H9 (cell line): ENCODE results near the gene GSTO2. TPM values are rescaled to one million over a fixed set of nuclear protein-coding genes. Genes with fewer than 3 reads are reported as not detected.

Experiments used
- DNase-seq: peaks from one replicate; pipeline ENCODE4 v3.0.0-alpha.2; 2017
- H2AFZ ChIP-seq: one replicate; pipeline ENCODE4 v1.6.1; 2013; ENCODE audit warnings: mild to moderate bottlenecking, low read length, control low read depth, moderate library complexity
- H2AK5ac ChIP-seq: 2 replicates; pipeline ENCODE4 v1.6.1; 2013; ENCODE audit warnings: low read length, control low read depth, mixed read lengths; ENCODE audit not compliant: insufficient read length
- H2BK120ac ChIP-seq: one replicate; pipeline ENCODE4 v1.6.1; 2013; ENCODE audit warnings: low read depth, mild to moderate bottlenecking, low read length, control low read depth, inconsistent platforms; ENCODE audit not compliant: poor library complexity, severe bottlenecking
- H2BK12ac ChIP-seq: 2 replicates; pipeline ENCODE4 v1.6.1; 2013; ENCODE audit warnings: low read length, control low read depth, mixed read lengths, low read depth; ENCODE audit not compliant: insufficient read length
- H2BK15ac ChIP-seq: 2 replicates; pipeline ENCODE4 v1.6.1; 2013; ENCODE audit warnings: low read depth, low read length, control low read depth
- H2BK20ac ChIP-seq: one replicate; pipeline ENCODE4 v1.6.1; 2013; ENCODE audit warnings: low read depth, mild to moderate bottlenecking, low read length, control low read depth, inconsistent platforms; ENCODE audit not compliant: poor library complexity, severe bottlenecking
- H2BK5ac ChIP-seq: 2 replicates; pipeline ENCODE4 v1.6.1; 2013; ENCODE audit warnings: low read length, control low read depth, mixed read lengths; ENCODE audit not compliant: insufficient read length
- H3K14ac ChIP-seq: 2 replicates; pipeline ENCODE4 v1.6.1; 2013; ENCODE audit warnings: low read length, control low read depth; ENCODE audit not compliant: insufficient read depth
- H3K18ac ChIP-seq: 2 replicates; pipeline ENCODE4 v1.6.1; 2013; ENCODE audit warnings: low read depth, mild to moderate bottlenecking, mixed read lengths, low read length, control low read depth; ENCODE audit not compliant: insufficient read length
- H3K23ac ChIP-seq: 2 replicates; pipeline ENCODE4 v1.6.1; 2013; ENCODE audit warnings: low read length, control low read depth, mixed read lengths, low read depth; ENCODE audit not compliant: insufficient read length
- H3K23me2 ChIP-seq: 2 replicates; pipeline ENCODE4 v1.6.1; 2013; ENCODE audit warnings: low read depth, mild to moderate bottlenecking, mixed read lengths, low read length, control low read depth; ENCODE audit not compliant: insufficient read length, poor library complexity, severe bottlenecking
- H3K27ac ChIP-seq: 2 replicates; pipeline ENCODE4 v1.5.1; 2013; ENCODE audit warnings: low read length, control low read depth, mixed read lengths, low read depth; ENCODE audit not compliant: insufficient read length
- H3K27me3 ChIP-seq: 2 replicates; pipeline ENCODE4 v1.6.1; 2013; ENCODE audit warnings: low read length, control low read depth, inconsistent platforms; ENCODE audit not compliant: insufficient read depth
- H3K4ac ChIP-seq: 2 replicates; pipeline ENCODE4 v1.6.1; 2013; ENCODE audit warnings: low read depth, mild to moderate bottlenecking, control low read depth, inconsistent platforms, low read length, moderate library complexity
- H3K4me1 ChIP-seq: 2 replicates; pipeline ENCODE4 v1.6.1; 2013; ENCODE audit warnings: low read length, control low read depth, inconsistent platforms; ENCODE audit not compliant: insufficient read depth
- H3K4me2 ChIP-seq: 2 replicates; pipeline ENCODE4 v1.6.1; 2013; ENCODE audit warnings: low read length, control low read depth, mixed read lengths; ENCODE audit not compliant: insufficient read length, insufficient read depth
- H3K56ac ChIP-seq: 2 replicates; pipeline ENCODE4 v1.6.1; 2013; ENCODE audit warnings: low read depth, mild to moderate bottlenecking, mixed read lengths, low read length, control low read depth; ENCODE audit not compliant: insufficient read length
- H3K79me1 ChIP-seq: 2 replicates; pipeline ENCODE4 v1.6.1; 2013; ENCODE audit warnings: low read depth, mild to moderate bottlenecking, moderate library complexity, low read length, control low read depth, inconsistent platforms; ENCODE audit not compliant: insufficient read depth, poor library complexity, severe bottlenecking
- H3K79me2 ChIP-seq: 2 replicates; pipeline ENCODE4 v1.6.1; 2013; ENCODE audit warnings: low read length, control low read depth, inconsistent platforms; ENCODE audit not compliant: insufficient read depth
- H3K9ac ChIP-seq: 2 replicates; pipeline ENCODE4 v1.6.1; 2013; ENCODE audit warnings: low read length, control low read depth, mixed read lengths; ENCODE audit not compliant: insufficient read length; ENCODE audit errors: extremely low read depth
- H3K9me3 ChIP-seq: one replicate; pipeline ENCODE4 v1.6.1; 2013; ENCODE audit warnings: low read depth, low read length, inconsistent platforms; ENCODE audit not compliant: control insufficient read depth
- H3T11ph ChIP-seq: one replicate; pipeline ENCODE4 v1.6.1; 2013; ENCODE audit warnings: mild to moderate bottlenecking, low read length, control low read depth, inconsistent platforms
- H4K20me1 ChIP-seq: one replicate; pipeline ENCODE4 v1.6.1; 2013; ENCODE audit not compliant: control insufficient read depth, insufficient read length, insufficient read depth
- H4K5ac ChIP-seq: 2 replicates; pipeline ENCODE4 v1.6.1; 2013; ENCODE audit warnings: low read depth, mild to moderate bottlenecking, mixed read lengths, low read length, control low read depth; ENCODE audit not compliant: insufficient read length
- H4K8ac ChIP-seq: replicated peaks from 2 replicates; pipeline ENCODE4 v1.6.1; 2013; ENCODE audit warnings: low read length, control low read depth, mixed read lengths, low read depth; ENCODE audit not compliant: insufficient read length
- H4K91ac ChIP-seq: 2 replicates; pipeline ENCODE4 v1.6.1; 2013; ENCODE audit warnings: low read depth, mild to moderate bottlenecking, moderate library complexity, mixed read lengths, low read length, control low read depth; ENCODE audit not compliant: insufficient read length
- H3K27ac Mint-ChIP-seq, 3 experiments: 2 replicates in 2 of 3; 3 replicates in 1 of 3; pipeline ENCODE4 v1.8.0; 2020 to 2021; ENCODE audit warnings: mixed read lengths in 3 of 3, mild to moderate bottlenecking in 1 of 3, moderate library complexity in 1 of 3
- H3K27me3 Mint-ChIP-seq: 2 replicates; pipeline ENCODE4 v1.8.0; 2021; ENCODE audit warnings: low read depth, mild to moderate bottlenecking, moderate library complexity, mixed read lengths
- H3K36me3 Mint-ChIP-seq, 3 experiments: 2 replicates in 2 of 3; 3 replicates in 1 of 3; pipeline ENCODE4 v1.8.0; 2020 to 2021; ENCODE audit warnings: low read depth in 3 of 3, mixed read lengths in 3 of 3; ENCODE audit not compliant: insufficient read depth in 1 of 3
- H3K4me1 Mint-ChIP-seq, 2 experiments: 2 replicates each; pipeline ENCODE4 v1.8.0; 2020; ENCODE audit warnings: mixed read lengths in 2 of 2
- H3K4me3 Mint-ChIP-seq, 2 experiments: 2 replicates in 1 of 2; 3 replicates in 1 of 2; pipeline ENCODE4 v1.8.0; 2020 to 2021; ENCODE audit warnings: mild to moderate bottlenecking in 2 of 2, mixed read lengths in 2 of 2, moderate library complexity in 1 of 2
- H3K9me3 Mint-ChIP-seq, 2 experiments: 2 replicates in 1 of 2; 3 replicates in 1 of 2; pipeline ENCODE4 v1.8.0; 2020; ENCODE audit warnings: mild to moderate bottlenecking in 2 of 2, mixed read lengths in 2 of 2, moderate library complexity in 1 of 2
- CTCF ChIP-seq: fragments of 200-600 bp; sonication (generic); conservative IDR thresholded peaks from 3 replicates; pipeline ENCODE4 v1.8.0; 2021; ENCODE audit warnings: antibody characterized with exemption, mild to moderate bottlenecking
- WGBS: extraction: QIAGEN DNeasy Blood & Tissue Kit; methylation state at CpG from one replicate; pipeline ENCODE4 v1.1.7; 2013; ENCODE audit warnings: missing lambda C conversion rate, low lambda C conversion rate, mixed read lengths; ENCODE audit not compliant: insufficient read length; ENCODE audit errors: extremely low coverage; 5-methylcytosine and 5-hydroxymethylcytosine counted together
- total RNA-seq: library from RNA; stranded (reverse); gene quantifications from 2 replicates; pipeline ENCODE4 v1.2.1, GENCODE V29; 2021

Gene GSTO2
- total RNA-seq, 1 experiment from 2014 or later: 14.5 TPM

GRCh38 chr10:104328896-104329710 lies 60.1 kb downstream of the GSTO2 start:
- H3K9me3 Mint-ChIP-seq: no peaks in the 10 kb centered on the region
- H2BK120ac ChIP-seq: no peak overlapping the region
- peak overlapping the region; percentile 4 for H2AK5ac ChIP-seq
- H3K27ac Mint-ChIP-seq: peak overlapping the region; percentile 98
- no peak overlapping the region; the same call in 1 of the 2 replicates for H3K4ac ChIP-seq
- H3K23me2 ChIP-seq: peaks cover 4% of the 10 kb centered on the region
- H2AFZ ChIP-seq: no peak overlapping the region
- TF ChIP-seq CTCF: no peak
- H3K79me2 ChIP-seq: peaks cover 26% of the 10 kb centered on the region; the same call in 1 of the 2 replicates
- no CpG with 5 or more reads among the region's 15 CpGs for WGBS
- H3K14ac ChIP-seq: peak overlapping the region; percentile 91
- peak overlapping the region; percentile 87 for H3K18ac ChIP-seq
- H3K27me3 Mint-ChIP-seq: no peaks in the 10 kb centered on the region
- peak overlapping the region; percentile 27 for H3K27ac ChIP-seq
- peak overlapping the region; percentile 40 for H3K4me2 ChIP-seq
- H3K4me3 Mint-ChIP-seq: peak overlapping the region; percentile 52 to 73
- H4K20me1 ChIP-seq: peaks cover 3% of the 10 kb centered on the region
- H3K27me3 ChIP-seq: no peaks in the 10 kb centered on the region
- no peak overlapping the region for H4K91ac ChIP-seq
- H3K79me1 ChIP-seq: no peaks in the 10 kb centered on the region
- H4K8ac ChIP-seq: no peak overlapping the region
- H4K5ac ChIP-seq: peak overlapping the region; percentile 9
- H2BK12ac ChIP-seq: no peak overlapping the region
- peaks cover 87 to 91% of the 10 kb centered on the region in 2 experiments for H3K4me1 Mint-ChIP-seq
- H3K56ac ChIP-seq: no peak overlapping the region
- H2BK20ac ChIP-seq: no peak overlapping the region
- no peaks in the 10 kb centered on the region for H3K9me3 ChIP-seq
- H3K23ac ChIP-seq: no peak overlapping the region
- no peak overlapping the region for H2BK15ac ChIP-seq
- H3K9ac ChIP-seq: peak overlapping the region; percentile 1
- H2BK5ac ChIP-seq: no peak overlapping the region
- H3T11ph ChIP-seq: no peak overlapping the region
- H3K36me3 Mint-ChIP-seq: peaks cover 13 to 26% (median 21%) of the 10 kb centered on the region in 3 experiments
- peaks cover 39% of the 10 kb centered on the region; the same call in 1 of the 2 replicates for H3K4me1 ChIP-seq
- peak; percentile 60 for DNase-seq
